Loucy (cell line): Measurements from ENCODE around the gene ENO4.

Source experiments
- CTCF ChIP-seq: fragments of 200-600 bp; sonication (generic); conservative IDR thresholded peaks from 2 replicates; pipeline ENCODE4 v1.5.1; 2014; ENCODE audit warnings: mild to moderate bottlenecking, antibody characterized with exemption, low read length
- EZH2phosphoT487 ChIP-seq: fragments of 200-600 bp; IDR thresholded peaks from 2 replicates; pipeline ENCODE4 v1.6.1; 2018; ENCODE audit warnings: antibody characterized with exemption, mild to moderate bottlenecking, moderate library complexity, borderline replicate concordance

GRCh38 chr10:116875897-116876296 lies 26.6 kb downstream of the ENO4 start:
- no peak for TF ChIP-seq CTCF
- TF ChIP-seq EZH2phosphoT487: no peak
